IMR-90 (cell line): ENCODE measurements around the gene ZNF335. TPM values are rescaled to one million over a fixed set of nuclear protein-coding genes. Genes with fewer than 3 reads are reported as not detected.

Experiments used
- ATAC-seq: fragments of 200-7000 bp; cut with Tn5 transposase; 2 replicates; pipeline ENCODE4 v1.9.1; 2020; ENCODE audit warnings: low read depth, mild to moderate bottlenecking, moderate library complexity
- BruUV-seq: library from RNA; stranded (reverse); fragments of 400-500 nt; replicated peaks from 2 replicates; lab custom pipeline; 2021; lab: Mats Ljungman, UMichigan
- CTCF ChIA-PET: fragments of 300-600 bp; formaldehyde crosslinking; extraction: SDS; loops from one replicate; lab custom pipeline; 2021; ENCODE audit warnings: antibody characterized with exemption; lab: Yijun Ruan, JAX
- POLR2A ChIA-PET: fragments of 300-600 bp; sonication (Branson Sonifier 250); formaldehyde crosslinking; loops from one replicate; lab custom pipeline; 2022; ENCODE audit warnings: antibody characterized with exemption; ENCODE audit not compliant: unreplicated experiment; lab: Charles Lee
- DNase-seq: peaks from one replicate; pipeline ENCODE4 v3.0.0; 2013
- H2AFZ ChIP-seq: replicated peaks from 2 replicates; pipeline ENCODE3; 2013; ENCODE audit warnings: low read length, mild to moderate bottlenecking; ENCODE audit not compliant: poor library complexity
- H2AK5ac ChIP-seq: 2 replicates; pipeline ENCODE4 v1.6.1; 2013; ENCODE audit warnings: low read depth, low read length, inconsistent platforms
- H2AK9ac ChIP-seq: replicated peaks from 2 replicates; pipeline ENCODE3; 2013; ENCODE audit warnings: mild to moderate bottlenecking, low read depth, low read length, moderate library complexity; ENCODE audit not compliant: poor library complexity
- H2BK120ac ChIP-seq: 2 replicates; pipeline ENCODE4 v1.6.1; 2013; ENCODE audit warnings: low read depth, low read length, inconsistent platforms
- H2BK15ac ChIP-seq: 3 replicates; pipeline ENCODE4 v1.6.1; 2013; ENCODE audit warnings: low read depth, low read length, inconsistent platforms
- H2BK20ac ChIP-seq: 2 replicates; pipeline ENCODE4 v1.6.1; 2013; ENCODE audit warnings: low read depth, mild to moderate bottlenecking, inconsistent platforms, low read length, moderate library complexity
- H2BK5ac ChIP-seq: 2 replicates; pipeline ENCODE4 v1.6.1; 2013; ENCODE audit warnings: mild to moderate bottlenecking, low read depth, low read length, inconsistent platforms; ENCODE audit not compliant: poor library complexity, severe bottlenecking
- H3K14ac ChIP-seq: replicated peaks from 2 replicates; pipeline ENCODE4 v1.6.1; 2013; ENCODE audit warnings: low read depth, low read length, inconsistent platforms
- H3K18ac ChIP-seq: 2 replicates; pipeline ENCODE4 v1.6.1; 2013; ENCODE audit warnings: low read depth, low read length, control low read depth
- H3K23ac ChIP-seq: 2 replicates; pipeline ENCODE4 v1.6.1; 2013; ENCODE audit warnings: low read depth, low read length, inconsistent platforms
- H3K27ac ChIP-seq: 2 replicates; pipeline ENCODE4 v1.5.1; 2013; ENCODE audit warnings: mild to moderate bottlenecking, control low read depth, low read length; ENCODE audit not compliant: insufficient read depth
- H3K27me3 ChIP-seq: 2 replicates; pipeline ENCODE4 v1.6.1; 2013; ENCODE audit warnings: low read length; ENCODE audit not compliant: control insufficient read depth, insufficient read depth
- H3K36me3 ChIP-seq: 2 replicates; pipeline ENCODE4 v1.6.1; 2013; ENCODE audit warnings: low read length, mixed read lengths; ENCODE audit not compliant: control insufficient read depth, insufficient read depth
- H3K4ac ChIP-seq: 2 replicates; pipeline ENCODE4 v1.6.1; 2013; ENCODE audit warnings: low read depth, low read length, inconsistent platforms
- H3K4me1 ChIP-seq: 2 replicates; pipeline ENCODE4 v1.6.1; 2013; ENCODE audit warnings: low read length, mixed read lengths; ENCODE audit not compliant: control insufficient read depth, insufficient read depth
- H3K4me2 ChIP-seq: 2 replicates; pipeline ENCODE4 v1.6.1; 2013; ENCODE audit warnings: low read depth, mild to moderate bottlenecking, control low read depth, low read length, moderate library complexity
- H3K4me3 ChIP-seq: 2 replicates; pipeline ENCODE4 v1.5.1; 2013; ENCODE audit warnings: low read depth, mild to moderate bottlenecking, control low read depth, low read length, moderate library complexity; ENCODE audit not compliant: insufficient read depth
- H3K56ac ChIP-seq: 2 replicates; pipeline ENCODE4 v1.6.1; 2013; ENCODE audit warnings: low read length, inconsistent platforms; ENCODE audit not compliant: insufficient read depth; ENCODE audit errors: extremely low read depth
- H3K79me1 ChIP-seq, 2 experiments: 2 replicates each; pipeline ENCODE4 v1.6.1; 2013; ENCODE audit warnings: low read length in 2 of 2, inconsistent platforms in 1 of 2, low read depth in 1 of 2
- H3K9ac ChIP-seq: 2 replicates; pipeline ENCODE4 v1.6.1; 2013; ENCODE audit warnings: low read depth, low read length, control low read depth
- H3K9me1 ChIP-seq: 2 replicates; pipeline ENCODE4 v1.6.1; 2013; ENCODE audit warnings: low read length, inconsistent platforms; ENCODE audit not compliant: insufficient read depth
- H3K9me3 ChIP-seq: 2 replicates; pipeline ENCODE4 v1.6.1; 2013; ENCODE audit warnings: low read length; ENCODE audit not compliant: control insufficient read depth, insufficient read depth
- H4K20me1 ChIP-seq: 2 replicates; pipeline ENCODE4 v1.6.1; 2013; ENCODE audit warnings: low read length, inconsistent platforms; ENCODE audit not compliant: insufficient read depth
- H4K5ac ChIP-seq: 2 replicates; pipeline ENCODE4 v1.6.1; 2013; ENCODE audit warnings: mild to moderate bottlenecking, low read depth, low read length, control low read depth
- H4K8ac ChIP-seq, 2 experiments: 2 replicates each; pipeline ENCODE4 v1.6.1; 2013; ENCODE audit warnings: low read depth in 2 of 2, low read length in 2 of 2, control low read depth in 1 of 2, inconsistent platforms in 1 of 2
- H4K91ac ChIP-seq: 2 replicates; pipeline ENCODE4 v1.6.1; 2013; ENCODE audit warnings: low read depth, low read length, inconsistent platforms; ENCODE audit not compliant: insufficient read depth
- BHLHE40 ChIP-seq: fragments of 150-350 bp; IDR thresholded peaks from 2 replicates; pipeline ENCODE4 v1.6.1; 2016; ENCODE audit warnings: mild to moderate bottlenecking, low read depth, low read length
- CHD1 ChIP-seq: IDR thresholded peaks from 2 replicates; pipeline ENCODE4 v1.6.1; 2012; ENCODE audit warnings: low read depth, low read length, improper control_type of control experiment
- FOS ChIP-seq: fragments of 150-350 bp; IDR thresholded peaks from 2 replicates; pipeline ENCODE4 v1.6.1; 2016; ENCODE audit warnings: low read depth, low read length
- MXI1 ChIP-seq: IDR thresholded peaks from 2 replicates; pipeline ENCODE4 v1.6.1; 2012; ENCODE audit warnings: low read depth, mild to moderate bottlenecking, low read length, moderate library complexity, borderline replicate concordance
- NFE2L2 ChIP-seq: fragments of 150-350 bp; IDR thresholded peaks from 2 replicates; pipeline ENCODE4 v1.6.1; 2016; ENCODE audit warnings: low read depth, mild to moderate bottlenecking, low read length
- RAD21 ChIP-seq: IDR thresholded peaks from 2 replicates; pipeline ENCODE4 v1.6.1; 2012; ENCODE audit warnings: low read length, improper control_type of control experiment
- RCOR1 ChIP-seq: IDR thresholded peaks from 2 replicates; pipeline ENCODE4 v1.6.1; 2012; ENCODE audit warnings: mild to moderate bottlenecking, low read length, improper control_type of control experiment; ENCODE audit not compliant: insufficient replicate concordance
- RFX5 ChIP-seq: IDR thresholded peaks from 2 replicates; pipeline ENCODE4 v1.8.0; 2012; ENCODE audit warnings: low read depth, mild to moderate bottlenecking, low read length, moderate library complexity
- WGBS, 2 experiments: methylation state at CpG; one replicate each; pipeline versions ENCODE4 v1.1.5 to v1.1.7; 2013; ENCODE audit warnings: missing lambda C conversion rate in 2 of 2; ENCODE audit not compliant: insufficient read length in 1 of 2; ENCODE audit errors: extremely low coverage in 2 of 2; 5-methylcytosine and 5-hydroxymethylcytosine counted together
- dilution Hi-C: fragments of 300-500 bp; cut with HindIII; formaldehyde crosslinking; loops from one replicate; pipeline ENCODE4 v1.14.3; 2018; ENCODE audit warnings: low sequenced_read_pairs; ENCODE audit not compliant: unreplicated experiment
- in situ Hi-C: fragments of 300-500 bp; cut with MboI; formaldehyde crosslinking; loops from 3 replicates; pipeline ENCODE4 v1.14.3; 2019; ENCODE audit warnings: low sequenced_read_pairs, inconsistent platforms, mixed read lengths
- intact Hi-C: fragments of 100-400 bp; cut with micrococcal nuclease; formaldehyde crosslinking; loops from 2 replicates; pipeline ENCODE4 v1.10.0; 2022
- polyA plus RNA-seq, 3 experiments: library from polyadenylated mRNA; depleted of rRNA; stranded (reverse); fragments of >200 nt; gene quantifications; 2 replicates each; pipeline ENCODE4 v1.2.3, GENCODE V29; 2012; ENCODE audit warnings: low replicate concordance in 1 of 3
- total RNA-seq: library from RNA; depleted of rRNA; stranded (reverse); fragments of >200 nt; gene quantifications from 2 replicates; pipeline ENCODE4 v1.2.3, GENCODE V29; 2012
- TF ChIP-seq, protein P1 (sequence below): fragments of 150-350 bp; IDR thresholded peaks from 2 replicates; pipeline ENCODE4 v1.6.1; 2017; ENCODE audit warnings: mild to moderate bottlenecking, antibody characterized with exemption, low read length, low read depth

Gene ZNF335
- total and polyA plus RNA-seq, 2 of the 4 experiments (the other 2 are of a cell fraction), result 11.8 to 17.8 TPM

DNA sequence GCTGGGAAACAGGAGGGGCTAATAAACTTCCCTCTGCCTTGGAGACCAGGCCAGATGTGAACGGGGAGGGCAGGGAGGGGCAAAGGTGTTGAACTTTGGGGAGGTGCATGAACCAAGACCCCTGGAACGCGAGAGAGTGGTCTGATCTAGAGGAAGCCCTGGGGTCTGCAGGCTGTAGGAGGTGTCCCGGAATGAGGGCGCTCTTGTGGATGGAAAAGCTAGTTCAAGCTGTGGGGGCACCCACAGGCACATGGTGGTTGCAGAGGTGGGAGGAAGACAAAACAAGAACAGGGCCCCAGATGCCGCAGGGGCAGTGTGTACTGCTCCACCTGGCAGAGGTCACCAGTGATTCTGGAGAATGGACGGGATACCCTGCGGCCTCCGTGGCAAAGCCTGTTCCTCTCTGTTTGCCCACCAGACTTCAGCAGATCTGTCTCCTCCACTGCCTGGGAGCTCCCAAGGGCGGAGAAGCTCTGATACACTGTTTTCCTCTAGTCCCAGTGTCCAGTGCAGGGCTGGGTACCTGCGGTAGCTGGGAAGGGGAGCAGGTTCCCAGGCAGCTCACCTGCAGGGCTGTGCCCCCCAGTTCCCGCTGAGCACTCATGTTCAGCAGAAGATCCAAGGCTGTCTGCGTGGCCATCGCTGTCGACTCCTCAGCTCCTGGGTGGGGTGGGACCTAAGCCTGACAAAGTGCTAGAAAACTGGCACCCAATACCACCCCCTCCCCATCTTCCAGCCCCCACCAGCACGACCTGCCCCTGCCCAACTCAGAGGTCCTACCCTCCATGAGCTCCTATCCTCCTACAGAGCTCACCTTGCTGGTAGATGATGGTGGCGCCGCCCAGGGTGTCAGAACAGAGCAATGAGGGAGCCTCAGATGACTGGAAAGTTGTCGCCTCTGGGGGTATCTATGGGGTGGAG, 14.7 kb downstream of the ZNF335 start:
- H3K14ac ChIP-seq, result no peak overlapping the region
- no peak overlapping the region for H2AFZ ChIP-seq
- no peaks in the 10 kb centered on the region for H3K9me3 ChIP-seq
- H2BK5ac ChIP-seq, result no peak overlapping the region
- no peak overlapping the region for H3K9ac ChIP-seq
- H3K27ac ChIP-seq, result no peak overlapping the region
- no peak overlapping the region for H2BK120ac ChIP-seq
- dilution Hi-C loops, result no loop called here
- H3K56ac ChIP-seq, result no peak overlapping the region
- no peak overlapping the region for H4K5ac ChIP-seq
- no peak for TF ChIP-seq RAD21
- TF ChIP-seq, protein P1, sequence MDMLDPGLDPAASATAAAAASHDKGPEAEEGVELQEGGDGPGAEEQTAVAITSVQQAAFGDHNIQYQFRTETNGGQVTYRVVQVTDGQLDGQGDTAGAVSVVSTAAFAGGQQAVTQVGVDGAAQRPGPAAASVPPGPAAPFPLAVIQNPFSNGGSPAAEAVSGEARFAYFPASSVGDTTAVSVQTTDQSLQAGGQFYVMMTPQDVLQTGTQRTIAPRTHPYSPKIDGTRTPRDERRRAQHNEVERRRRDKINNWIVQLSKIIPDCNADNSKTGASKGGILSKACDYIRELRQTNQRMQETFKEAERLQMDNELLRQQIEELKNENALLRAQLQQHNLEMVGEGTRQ, result no peak
- no peak for TF ChIP-seq BHLHE40
- TF ChIP-seq RCOR1, result no peak
- TF ChIP-seq NFE2L2, result no peak
- TF ChIP-seq FOS, result no peak
- no peak for TF ChIP-seq RFX5
- TF ChIP-seq MXI1, result no peak
- TF ChIP-seq CHD1, result no peak
- in situ Hi-C loops, result no loop called here
- H4K91ac ChIP-seq, result no peak overlapping the region
- DNase-seq (no peak), ATAC-seq (no peak)
- no TSS peak for BruUV-seq
- H4K8ac ChIP-seq, result no peak overlapping the region
- no peak overlapping the region for H2BK15ac ChIP-seq
- peaks cover 67% of the 10 kb centered on the region for H3K36me3 ChIP-seq
- H3K23ac ChIP-seq, result no peak overlapping the region
- H3K4ac ChIP-seq, result no peak overlapping the region
- H4K20me1 ChIP-seq, result no peaks in the 10 kb centered on the region
- ChIA-PET CTCF (no interaction called here), POLR2A (interaction anchor here (0.5 kb wide), 1 partner anchor 22 kb away, joined by 7 read pairs; no protein-coding TSS in a partner anchor)
- no peaks in the 10 kb centered on the region for H3K27me3 ChIP-seq
- no peak overlapping the region for H2AK9ac ChIP-seq
- peaks cover 5% of the 10 kb centered on the region in 2 experiments; a peak in 2 of 4 replicates for H3K79me1 ChIP-seq
- WGBS, 2 experiments, result 78% methylated on average over 6 of the region's 19 CpGs; no CpG with 5 or more reads in 1 of the 2 experiments
- H3K9me1 ChIP-seq, result peaks cover 7% of the 10 kb centered on the region; the same call in 1 of the 2 replicates
- H2BK20ac ChIP-seq, result no peak overlapping the region
- intact Hi-C loops, result no loop called here
- no peak overlapping the region for H3K18ac ChIP-seq
- H3K4me2 ChIP-seq, result no peak overlapping the region
- no peaks in the 10 kb centered on the region for H3K4me1 ChIP-seq
- H3K4me3 ChIP-seq, result no peak overlapping the region
- H2AK5ac ChIP-seq, result no peak overlapping the region
